ENCODE measurements around the gene ZYG11B. TPM values are rescaled to one million over a fixed set of nuclear protein-coding genes. Genes with fewer than 3 reads are reported as not detected.
"Not testable (repeated sequence)": the region's sequence is repeated elsewhere in the genome, so short reads cannot be mapped to it uniquely, and the experiment has no call there.

ZYG11B gene
- total RNA-seq, 2 donors from 2014 or later = 41.6 to 46.8 TPM

- Histone ChIP-seq H3K4me1 (ENCODE audit: control insufficient read depth in 1 of 2, low read depth in 2 of 2) (no peaks in the 10 kb centered on the region), H3K27ac (no peak overlapping the region), H3K27me3 (replicated peaks; ENCODE audit: insufficient read depth) (no peaks in the 10 kb centered on the region), H3K9me3 (no peaks in the 10 kb centered on the region), H3K4me3 (no peak overlapping the region), H3K36me3 (no peaks in the 10 kb centered on the region)
- no peak for DNase-seq (ENCODE audit: low spot score)
- no peak for ATAC-seq (ENCODE audit: insufficient number of reproducible peaks, low FRiP score, low read depth)
- no peak for TF ChIP-seq CTCF (IDR thresholded peaks at IDR 0.05)
Measured at GRCh38 chr1:52681136-52681535, 45.1 kb upstream of the ZYG11B start.

GRCh38 chr1:52683367-52683940, 42.8 kb upstream of the ZYG11B start:
- no peaks in the 10 kb centered on the region for H3K4me1 ChIP-seq (ENCODE audit: control insufficient read depth in 1 of 2, low read depth in 2 of 2)
- DNase-seq (ENCODE audit: low spot score) (no peak), ATAC-seq (ENCODE audit: insufficient number of reproducible peaks, low FRiP score, low read depth) (no peak)
- H3K36me3 ChIP-seq = peaks cover 7% of the 10 kb centered on the region
- no peak for TF ChIP-seq CTCF (IDR thresholded peaks at IDR 0.05)
- H3K27me3 ChIP-seq (replicated peaks; ENCODE audit: insufficient read depth) = no peaks in the 10 kb centered on the region
- no peaks in the 10 kb centered on the region for H3K9me3 ChIP-seq
- no peak overlapping the region for H3K27ac ChIP-seq
- no peak overlapping the region for H3K4me3 ChIP-seq

GRCh38 chr1:52684545-52684944, 41.7 kb upstream of the ZYG11B start:
- ATAC-seq (ENCODE audit: insufficient number of reproducible peaks, low FRiP score, low read depth) = no peak
- no peak for DNase-seq (ENCODE audit: low spot score)

GRCh38 chr1:52686261-52686751, 39.9 kb upstream of the ZYG11B start:
- H3K36me3 ChIP-seq; H3K9me3 ChIP-seq; H3K4me1 ChIP-seq (ENCODE audit: control insufficient read depth in 1 of 2, low read depth in 2 of 2); ATAC-seq (ENCODE audit: insufficient number of reproducible peaks, low FRiP score, low read depth); H3K27me3 ChIP-seq (replicated peaks; ENCODE audit: insufficient read depth); H3K4me3 ChIP-seq; H3K27ac ChIP-seq: not testable (repeated sequence)
- DNase-seq (ENCODE audit: low spot score) = peak; percentile 8
- peak; percentile 50 for TF ChIP-seq CTCF (IDR thresholded peaks at IDR 0.05)

More at GRCh38 chr1:52684545-52684944, 41.7 kb upstream of the ZYG11B start:
- Histone ChIP-seq H3K4me3 (no peak overlapping the region), H3K27ac (no peak overlapping the region), H3K27me3 (replicated peaks; ENCODE audit: insufficient read depth) (no peaks in the 10 kb centered on the region), H3K4me1 (ENCODE audit: control insufficient read depth in 1 of 2, low read depth in 2 of 2) (no peaks in the 10 kb centered on the region), H3K36me3 (peaks cover 7% of the 10 kb centered on the region), H3K9me3 (no peaks in the 10 kb centered on the region)
- no peak for TF ChIP-seq CTCF (IDR thresholded peaks at IDR 0.05)

- TF ChIP-seq CTCF (IDR thresholded peaks at IDR 0.05) = no peak
- Histone ChIP-seq H3K4me3 (no peak overlapping the region), H3K36me3 (peaks cover 9% of the 10 kb centered on the region), H3K4me1 (ENCODE audit: control insufficient read depth in 1 of 2, low read depth in 2 of 2) (no peaks in the 10 kb centered on the region), H3K27ac (no peak overlapping the region), H3K9me3 (no peaks in the 10 kb centered on the region), H3K27me3 (replicated peaks; ENCODE audit: insufficient read depth) (no peaks in the 10 kb centered on the region)
- DNase-seq (ENCODE audit: low spot score) = no peak
- ATAC-seq (ENCODE audit: insufficient number of reproducible peaks, low FRiP score, low read depth) = no peak
Measured at GRCh38 chr1:52686830-52687229, 39.4 kb upstream of the ZYG11B start.
